Right lobe of liver (tissue), 6 donors: ENCODE measurements around the gene TMOD4. TPM values are rescaled to one million over a fixed set of nuclear protein-coding genes. Genes with fewer than 3 reads are reported as not detected.

Experiments
- ATAC-seq, 4 donors: fragments of 200-7000 bp; cut with Tn5 transposase; one replicate each; pipeline ENCODE4 v1.9.1; 2020; ENCODE audit warnings: mild to moderate bottlenecking in 4 of 4, moderate library complexity in 4 of 4
- DNase-seq, 3 donors: peaks; one replicate each; pipeline ENCODE4 v3.0.0-alpha.2; 2020
- H3K27ac ChIP-seq, 3 donors: fragments of 200-600 bp; one replicate each; pipeline ENCODE4 v1.8.0; 2022
- H3K27me3 ChIP-seq, 2 donors: fragments of 200-600 bp; one replicate each; pipeline ENCODE4 v1.8.0; 2022
- H3K36me3 ChIP-seq, 4 donors: fragments of 200-600 bp; sonication (generic) in 1 of 4; one replicate each; pipeline versions ENCODE4 v1.5.1 to v1.8.0; 2017 to 2022; ENCODE audit warnings: control low read depth in 1 of 4
- H3K4me1 ChIP-seq, 4 donors: fragments of 200-600 bp; sonication (generic) in 1 of 4; one replicate each; pipeline versions ENCODE4 v1.5.1 to v1.8.0; 2017 to 2022; ENCODE audit warnings: control low read depth in 1 of 4
- H3K4me3 ChIP-seq, 3 donors: fragments of 200-600 bp; one replicate each; pipeline ENCODE4 v1.8.0; 2022
- H3K9me3 ChIP-seq, 4 donors: fragments of 200-600 bp; sonication (generic) in 1 of 4; one replicate each; pipeline versions ENCODE4 v1.5.1 to v1.8.0; 2017 to 2022; ENCODE audit warnings: control low read depth in 1 of 4
- CTCF ChIP-seq, 4 donors: fragments of 200-600 bp in 3 of 4; fragments of 450-650 bp in 1 of 4; IDR thresholded peaks; one replicate each; pipeline versions ENCODE4 v1.5.1 to v1.8.0; 2016 to 2022; ENCODE audit warnings: antibody characterized with exemption in 4 of 4, mild to moderate bottlenecking in 2 of 4
- POLR2A ChIP-seq: fragments of 450-650 bp; IDR thresholded peaks from one replicate; pipeline ENCODE4 v1.6.1; 2017; ENCODE audit warnings: antibody characterized with exemption, mild to moderate bottlenecking
- WGBS: methylation state at CpG from one replicate; pipeline ENCODE4 v1.1.6; 2018; ENCODE audit warnings: low coverage, low lambda C conversion rate; ENCODE audit not compliant: insufficient coverage; ENCODE audit errors: missing lambda C conversion rate; 5-methylcytosine and 5-hydroxymethylcytosine counted together
- intact Hi-C, 2 donors: fragments of 100-400 bp; cut with DNase I; formaldehyde crosslinking; loops; one replicate each; pipeline versions ENCODE4 v1.11.2 to v1.14.1; 2022
- total RNA-seq, 6 experiments: library from RNA; depleted of rRNA in 2 of 6; stranded (reverse); fragments of >200 nt in 2 of 6; fragmentation: NEBNext Ultra II Directional in 3 of 6; extraction: Animal tissue kit (Norgen Biotek cat#: 25700) in 3 of 6; gene quantifications; one replicate each; pipeline versions ENCODE4 v1.1.0 to v1.2.4, GENCODE V29; 2016 to 2023
- donor health status: DM: no; HTN: yes; CAD: no.
- donor health status: DM: no; HTN: no; CAD: no.
- donor health status: DM: no; HTN: no; CAD: no.
- donor health status: DM: no; HTN: yes; CAD: no.
- donor health status: DM: no; HTN: yes; CAD: no.

Gene TMOD4
- total RNA-seq, 6 experiments from 2014 or later = not detected

GRCh38 chr1:151158326-151158725, 17.5 kb downstream of the TMOD4 start:
- H3K9me3 ChIP-seq = no peaks in the 10 kb centered on the region
- 62% methylated on average over 5 of the region's 5 CpGs for WGBS
- DNase-seq (no peak), ATAC-seq (no peak)
- H3K36me3 ChIP-seq = peaks cover 0 to 32% (median 17%) of the 10 kb centered on the region in 4 donors
- H3K27ac ChIP-seq = no peak overlapping the region
- H3K27me3 ChIP-seq = no peaks in the 10 kb centered on the region
- H3K4me3 ChIP-seq = peak overlapping the region in 1 of 3 donors; percentile 35
- intact Hi-C loops = loop anchor here (5.0 to 10.0 kb wide), 2 partner anchors 61 to 134 kb away; no protein-coding TSS in a partner anchor
- H3K4me1 ChIP-seq = no peaks in the 10 kb centered on the region
- TF ChIP-seq POLR2A (no peak), CTCF (IDR thresholded peaks at IDR 0.05) (no peak)

- ATAC-seq (peak; percentile 21 to 45 (median 36)), DNase-seq (no peak)
- intact Hi-C loops = loop anchor here (5.0 to 10.0 kb wide), 2 partner anchors 60 to 132 kb away; no protein-coding TSS in a partner anchor
- Histone ChIP-seq H3K9me3 (no peaks in the 10 kb centered on the region), H3K36me3 (peaks cover 0 to 32% (median 17%) of the 10 kb centered on the region in 4 donors), H3K27me3 (no peaks in the 10 kb centered on the region), H3K4me3 (peak overlapping the region; percentile 5 to 35 (median 9)), H3K27ac (peak overlapping the region in 2 of 3 donors; percentile 43 to 45), H3K4me1 (no peaks in the 10 kb centered on the region)
- TF ChIP-seq POLR2A (no peak), CTCF (IDR thresholded peaks at IDR 0.05) (no peak)
- 34% methylated on average over 2 of the region's 6 CpGs for WGBS
Observed at GRCh38 chr1:151157067-151157531, 18.7 kb downstream of the TMOD4 start.

- TF ChIP-seq POLR2A = no peak
- TF ChIP-seq CTCF (IDR thresholded peaks at IDR 0.05) = no peak
- Histone ChIP-seq H3K9me3 (no peaks in the 10 kb centered on the region), H3K4me1 (no peaks in the 10 kb centered on the region), H3K4me3 (peak within 1 kb of the TSS; percentile 9 to 35 (median 25)), H3K36me3 (peaks cover 0 to 25% (median 16%) of the 10 kb centered on the region in 4 donors), H3K27me3 (no peaks in the 10 kb centered on the region), H3K27ac (peak within 1 kb of the TSS in 2 of 3 donors; percentile 43 to 45)
- ATAC-seq (peak; percentile 68 to 75 (median 70)), DNase-seq (peak in 2 of 3 donors; percentile 71 to 75)
- 27% methylated on average over 3 of the region's 4 CpGs for WGBS
- intact Hi-C loops = loop anchor here (5.0 to 10.0 kb wide), 2 partner anchors 59 to 132 kb away; no protein-coding TSS in a partner anchor
Observed at GRCh38 chr1:151156515-151156819, 19.3 kb downstream of the TMOD4 start, which contains the start of gene TNFAIP8L2. Gene TNFAIP8L2 (plus strand): TSS chr1:151156649. CDS start chr1:151158698, 2,049 bp downstream.

- DNase-seq (no peak), ATAC-seq (peak; percentile 15 to 45 (median 41))
- WGBS = 33% methylated on average over 2 of the region's 2 CpGs
- peak overlapping the region; percentile 48 to 70 (median 49) for H3K27ac ChIP-seq
- TF ChIP-seq POLR2A (no peak), CTCF (IDR thresholded peaks at IDR 0.05) (no peak)
- no peaks in the 10 kb centered on the region for H3K27me3 ChIP-seq
- H3K4me3 ChIP-seq = peak overlapping the region in 2 of 3 donors; percentile 62 to 73
- intact Hi-C loops = no loop called here
- peaks cover 0 to 17% (median 5%) of the 10 kb centered on the region in 4 donors for H3K4me1 ChIP-seq
- H3K36me3 ChIP-seq = no peaks in the 10 kb centered on the region
- H3K9me3 ChIP-seq = no peaks in the 10 kb centered on the region
Observed at GRCh38 chr1:151147665-151148064, 28.1 kb downstream of the TMOD4 start.
